Measurements from ENCODE around the gene ZNF844.

The ZNF844 gene

DNA sequence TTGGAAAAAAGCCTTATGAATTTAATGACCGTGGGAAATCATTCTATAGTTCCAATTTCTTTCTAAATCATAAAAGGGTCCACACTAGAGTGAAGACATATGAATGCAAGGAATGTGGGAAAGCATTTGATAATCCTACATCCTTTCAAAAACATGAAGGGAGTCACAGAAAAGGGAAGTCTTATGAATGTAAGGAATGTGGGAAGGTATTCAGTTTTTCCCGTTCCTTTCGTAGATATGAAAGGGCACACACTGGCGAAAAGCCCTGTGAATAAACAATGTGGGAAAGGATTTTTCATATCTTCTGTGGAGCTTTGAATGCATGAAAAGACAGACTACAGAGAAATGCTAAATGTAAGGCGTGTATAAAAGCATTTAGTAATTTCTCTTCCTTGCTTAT is 48.6 kb downstream of the ZNF844 start:
- TF ChIP-seq, protein P1, sequence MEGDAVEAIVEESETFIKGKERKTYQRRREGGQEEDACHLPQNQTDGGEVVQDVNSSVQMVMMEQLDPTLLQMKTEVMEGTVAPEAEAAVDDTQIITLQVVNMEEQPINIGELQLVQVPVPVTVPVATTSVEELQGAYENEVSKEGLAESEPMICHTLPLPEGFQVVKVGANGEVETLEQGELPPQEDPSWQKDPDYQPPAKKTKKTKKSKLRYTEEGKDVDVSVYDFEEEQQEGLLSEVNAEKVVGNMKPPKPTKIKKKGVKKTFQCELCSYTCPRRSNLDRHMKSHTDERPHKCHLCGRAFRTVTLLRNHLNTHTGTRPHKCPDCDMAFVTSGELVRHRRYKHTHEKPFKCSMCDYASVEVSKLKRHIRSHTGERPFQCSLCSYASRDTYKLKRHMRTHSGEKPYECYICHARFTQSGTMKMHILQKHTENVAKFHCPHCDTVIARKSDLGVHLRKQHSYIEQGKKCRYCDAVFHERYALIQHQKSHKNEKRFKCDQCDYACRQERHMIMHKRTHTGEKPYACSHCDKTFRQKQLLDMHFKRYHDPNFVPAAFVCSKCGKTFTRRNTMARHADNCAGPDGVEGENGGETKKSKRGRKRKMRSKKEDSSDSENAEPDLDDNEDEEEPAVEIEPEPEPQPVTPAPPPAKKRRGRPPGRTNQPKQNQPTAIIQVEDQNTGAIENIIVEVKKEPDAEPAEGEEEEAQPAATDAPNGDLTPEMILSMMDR (IDR thresholded peaks at IDR 0.05; ENCODE audit: unreplicated experiment in 3 of 3): no peak
- Mint-ChIP-seq H3K4me1 (no peaks in the 10 kb centered on the region), H3K27ac (no peak overlapping the region), H3K36me3 (ENCODE audit: low read depth) (peaks cover 79% of the 10 kb centered on the region), H3K9me3 (peaks cover 62% of the 10 kb centered on the region), H3K4me3 (no peak overlapping the region), H3K27me3 (ENCODE audit: low read depth) (no peaks in the 10 kb centered on the region)

DNA sequence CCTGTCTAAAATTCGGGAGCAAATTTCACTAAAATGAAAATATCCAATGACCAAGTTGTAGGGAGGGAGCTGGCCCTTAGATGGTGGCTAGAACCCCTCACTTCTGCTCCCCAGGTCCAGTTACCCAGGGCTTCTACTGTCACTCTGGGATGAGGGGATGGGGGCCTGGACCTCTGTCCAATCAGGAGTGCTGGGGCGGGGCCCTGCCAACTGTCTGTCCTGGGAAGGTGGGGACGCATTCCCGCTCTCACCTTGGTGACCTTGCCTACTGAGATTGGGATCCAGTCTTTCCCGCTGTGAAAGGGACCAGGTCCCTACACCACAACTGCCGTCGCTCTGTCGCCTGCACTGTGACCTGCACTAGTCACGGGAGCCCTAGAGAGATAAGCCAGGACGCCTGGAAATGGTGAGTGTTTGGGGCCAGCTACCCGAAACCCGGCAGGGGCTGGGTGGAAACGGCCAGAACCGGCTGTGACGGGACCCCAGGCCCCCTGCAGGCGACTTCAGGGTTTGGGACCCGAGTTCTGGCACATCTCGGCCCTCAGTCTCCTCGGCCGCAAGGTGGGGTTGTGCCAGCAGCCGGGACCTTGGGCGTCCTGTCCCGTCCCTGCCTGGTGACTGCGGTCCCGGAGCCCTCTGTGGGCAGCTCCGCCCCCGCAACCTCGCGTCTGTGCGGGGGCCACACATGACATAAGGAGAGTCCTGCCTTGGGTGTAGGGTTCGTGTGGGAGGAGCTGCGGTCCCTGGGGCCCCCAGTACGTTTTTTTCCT is 52.9 kb downstream of the ZNF844 start:
- Mint-ChIP-seq H3K9me3 (peaks cover 40% of the 10 kb centered on the region), H3K27ac (no peak overlapping the region), H3K4me3 (no peak overlapping the region), H3K36me3 (ENCODE audit: low read depth) (peaks cover 54% of the 10 kb centered on the region), H3K27me3 (ENCODE audit: low read depth) (no peaks in the 10 kb centered on the region), H3K4me1 (no peaks in the 10 kb centered on the region)
- TF ChIP-seq, protein P1 (IDR thresholded peaks at IDR 0.05; ENCODE audit: unreplicated experiment in 3 of 3): no peak

DNA sequence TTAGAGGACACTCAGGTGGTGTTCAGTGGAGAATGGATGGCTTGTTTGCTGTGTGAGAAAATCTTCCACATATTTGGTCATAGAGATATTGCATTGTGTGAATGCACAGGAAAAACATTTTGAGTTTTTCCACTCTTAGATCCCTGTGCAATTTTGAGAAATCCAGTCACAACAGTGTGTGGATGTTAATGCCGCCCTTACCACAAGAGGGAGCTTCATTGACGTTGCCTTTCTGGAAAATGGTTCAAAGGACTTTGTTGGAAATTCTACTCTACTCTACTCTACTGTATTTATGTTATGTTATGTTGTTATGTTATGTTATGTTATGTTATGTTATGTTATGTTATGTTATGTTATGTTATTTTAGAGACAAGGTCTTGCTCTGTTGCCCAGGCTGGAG is 62.2 kb downstream of the ZNF844 start:
- no peak overlapping the region for H3K27ac Mint-ChIP-seq
- TF ChIP-seq, protein P1 (IDR thresholded peaks at IDR 0.05; ENCODE audit: unreplicated experiment in 3 of 3): no peak
- no peaks in the 10 kb centered on the region for H3K27me3 Mint-ChIP-seq (ENCODE audit: low read depth)
- H3K4me1 Mint-ChIP-seq: no peaks in the 10 kb centered on the region
- peaks cover 61% of the 10 kb centered on the region for H3K36me3 Mint-ChIP-seq (ENCODE audit: low read depth)
- no peak overlapping the region for H3K4me3 Mint-ChIP-seq
- peaks cover 49% of the 10 kb centered on the region for H3K9me3 Mint-ChIP-seq
